OCI-LY7 (cell line): ENCODE data around the gene KCNA3. TPM values are rescaled to one million over a fixed set of nuclear protein-coding genes. Genes with fewer than 3 reads are reported as not detected.

ENCODE experiments used
- BruUV-seq: library from RNA; stranded (reverse); fragments of 400-500 nt; replicated peaks from 2 replicates; lab custom pipeline; 2021; lab: Mats Ljungman, UMichigan
- CTCF ChIA-PET: fragments of 300-600 bp; sonication (Branson Sonifier 250); formaldehyde crosslinking; loops from one replicate; lab custom pipeline; 2022; ENCODE audit warnings: antibody characterized with exemption; ENCODE audit not compliant: unreplicated experiment; lab: Charles Lee
- POLR2A ChIA-PET: fragments of 300-600 bp; sonication (Branson Sonifier 250); formaldehyde crosslinking; loops from one replicate; lab custom pipeline; 2022; ENCODE audit warnings: antibody characterized with exemption; lab: Charles Lee
- DNase-seq: peaks from one replicate; pipeline ENCODE4 v3.0.0-alpha.2; 2015; ENCODE audit warnings: low spot score
- H2AFZ ChIP-seq: fragments of 200-600 bp; sonication (generic), shearing (Covaris generic); 2 replicates; pipeline ENCODE4 v1.6.1; 2014; ENCODE audit warnings: mild to moderate bottlenecking, antibody characterized with exemption, low read length, moderate library complexity
- H3K27ac ChIP-seq: fragments of 200-600 bp; sonication (generic); 2 replicates; pipeline ENCODE4 v1.5.1; 2014; ENCODE audit warnings: mixed run types, low read depth, mild to moderate bottlenecking, moderate library complexity, low read length, inconsistent platforms; ENCODE audit not compliant: poor library complexity, severe bottlenecking
- H3K36me3 ChIP-seq: fragments of 200-600 bp; sonication (generic); 2 replicates; pipeline ENCODE4 v1.6.1; 2014; ENCODE audit warnings: mild to moderate bottlenecking, antibody characterized with exemption, low read length, moderate library complexity, mixed read lengths; ENCODE audit not compliant: insufficient read depth
- H3K4me1 ChIP-seq: fragments of 200-600 bp; sonication (generic); 2 replicates; pipeline ENCODE4 v1.5.1; 2014; ENCODE audit warnings: mild to moderate bottlenecking, low read length; ENCODE audit not compliant: insufficient read depth, poor library complexity, severe bottlenecking
- H3K4me2 ChIP-seq: fragments of 200-600 bp; sonication (generic); 2 replicates; pipeline ENCODE4 v1.6.1; 2014; ENCODE audit warnings: mild to moderate bottlenecking, low read length
- H3K4me3 ChIP-seq: fragments of 200-600 bp; sonication (generic); 2 replicates; pipeline ENCODE4 v1.5.1; 2014; ENCODE audit warnings: mild to moderate bottlenecking, low read depth, low read length; ENCODE audit not compliant: poor library complexity, severe bottlenecking
- H3K79me2 ChIP-seq: fragments of 200-600 bp; sonication (generic); 2 replicates; pipeline ENCODE4 v1.6.1; 2016; ENCODE audit warnings: low read depth, mild to moderate bottlenecking, low read length, moderate library complexity, mixed read lengths; ENCODE audit not compliant: insufficient read depth
- H3K9me2 ChIP-seq: fragments of 200-600 bp; sonication (generic); 2 replicates; pipeline ENCODE4 v1.6.1; 2016; ENCODE audit warnings: mild to moderate bottlenecking, low read length, mixed read lengths; ENCODE audit not compliant: insufficient read depth
- H3K9me3 ChIP-seq: fragments of 200-600 bp; sonication (generic); 2 replicates; pipeline ENCODE4 v1.6.1; 2014; ENCODE audit warnings: mild to moderate bottlenecking, mixed run types, low read length, mixed read lengths
- H4K20me1 ChIP-seq: fragments of 200-600 bp; sonication (generic); 2 replicates; pipeline ENCODE4 v1.6.1; 2014; ENCODE audit warnings: mild to moderate bottlenecking, antibody characterized with exemption, low read length, moderate library complexity, mixed read lengths; ENCODE audit not compliant: insufficient read depth
- CTCF ChIP-seq: fragments of 200-600 bp; sonication (generic); conservative IDR thresholded peaks from 2 replicates; pipeline ENCODE4 v1.5.1; 2014; ENCODE audit warnings: mild to moderate bottlenecking, antibody characterized with exemption, low read length, moderate library complexity, mixed read lengths
- EZH2phosphoT487 ChIP-seq: fragments of 200-600 bp; sonication (generic); IDR thresholded peaks from 2 replicates; pipeline ENCODE4 v1.6.1; 2018; ENCODE audit warnings: low read depth, borderline replicate concordance, mild to moderate bottlenecking, mixed run types, antibody characterized with exemption, low read length, moderate library complexity, mixed read lengths
- intact Hi-C: fragments of 100-400 bp; cut with micrococcal nuclease; formaldehyde crosslinking; loops from one replicate; pipeline ENCODE4 v1.10.0; 2022; ENCODE audit not compliant: unreplicated experiment
- total RNA-seq, 2 experiments: library from RNA; depleted of rRNA in 1 of 2; stranded (reverse); fragments of >200 nt in 1 of 2; shearing (Covaris generic) in 1 of 2; gene quantifications; 2 replicates each; pipeline ENCODE4 v1.2.3, GENCODE V29; 2014 to 2022

The KCNA3 gene
- total RNA-seq, 2 experiments from 2014 or later, result 43.6 to 58.0 TPM

DNA sequence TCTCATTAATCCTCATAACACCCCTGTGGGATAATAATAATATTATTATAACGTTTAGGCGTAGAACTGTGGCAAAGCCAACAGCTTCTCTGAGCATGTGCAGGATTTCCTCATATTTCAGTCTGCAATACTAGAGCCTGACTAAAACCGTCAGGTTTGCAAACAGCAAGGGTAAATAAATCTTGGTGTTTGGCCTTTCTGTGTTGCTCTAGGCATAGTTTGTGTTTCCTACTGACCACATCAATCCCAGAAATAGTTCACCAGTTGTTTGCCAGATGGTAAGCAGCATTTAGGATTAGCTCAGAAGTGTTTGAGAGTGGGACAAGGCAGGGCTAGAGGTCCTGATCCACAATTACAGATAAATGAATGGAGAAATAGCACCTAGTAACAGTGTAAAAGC lies 2.8 kb upstream of the KCNA3 start:
- POLR2A ChIA-PET, result interaction anchor here (1.1 to 3.1 kb wide), 4 partner anchors 19 to 87 kb away, joined by 3 to 12 read pairs (median 6); no protein-coding TSS in a partner anchor
- BruUV-seq, result no TSS peak
- intact Hi-C loops, result loop anchor here (10.0 kb wide), 1 partner anchor 447 kb away; no protein-coding TSS in a partner anchor

GRCh38 chr1:110676970-110677369 lies 2.2 kb upstream of the KCNA3 start:
- Histone ChIP-seq H3K9me2 (no peaks in the 10 kb centered on the region), H3K4me3 (no peak overlapping the region), H3K9me3 (no peaks in the 10 kb centered on the region), H3K36me3 (no peaks in the 10 kb centered on the region), H3K79me2 (peaks cover 19% of the 10 kb centered on the region; the same call in 1 of the 2 replicates), H2AFZ (no peak overlapping the region), H4K20me1 (no peaks in the 10 kb centered on the region), H3K27ac (no peak overlapping the region), H3K4me2 (peak overlapping the region; percentile 90; the same call in 1 of the 2 replicates), H3K4me1 (peaks cover 28% of the 10 kb centered on the region)
- no TSS peak for BruUV-seq
- TF ChIP-seq CTCF (no peak), EZH2phosphoT487 (no peak)
- CTCF ChIA-PET, result no interaction called here
- DNase-seq, result no peak
- intact Hi-C loops, result loop anchor here (10.0 kb wide), 1 partner anchor 448 kb away; no protein-coding TSS in a partner anchor
- POLR2A ChIA-PET, result interaction anchor here (1.1 to 3.1 kb wide), 4 partner anchors 19 to 88 kb away, joined by 5 to 12 read pairs (median 6); no protein-coding TSS in a partner anchor

More for the DNA sequence above, 2.8 kb upstream of the KCNA3 start:
- Histone ChIP-seq H4K20me1 (no peaks in the 10 kb centered on the region), H3K9me3 (no peaks in the 10 kb centered on the region), H3K27ac (no peak overlapping the region), H3K9me2 (no peaks in the 10 kb centered on the region), H3K4me2 (peak overlapping the region; percentile 28), H2AFZ (no peak overlapping the region), H3K79me2 (peaks cover 15% of the 10 kb centered on the region; the same call in 1 of the 2 replicates), H3K4me3 (no peak overlapping the region), H3K4me1 (peaks cover 28% of the 10 kb centered on the region), H3K36me3 (no peaks in the 10 kb centered on the region)
- CTCF ChIA-PET, result no interaction called here
- no peak for TF ChIP-seq CTCF
- no peak for TF ChIP-seq EZH2phosphoT487
- no peak for DNase-seq
